Mucosa of descending colon (tissue), 3 donors: ENCODE results near the gene DYRK1B. TPM values are rescaled to one million over a fixed set of nuclear protein-coding genes. Genes with fewer than 3 reads are reported as not detected.

Experiments
- ATAC-seq: fragments of 200-7000 bp; cut with Tn5 transposase; one replicate; pipeline ENCODE4 v1.9.1; 2020; ENCODE audit warnings: mild to moderate bottlenecking, moderate library complexity
- DNase-seq, 3 donors: peaks; one replicate each; pipeline ENCODE4 v3.0.0-alpha.2; 2020
- H3K36me3 ChIP-seq: fragments of 200-600 bp; one replicate; pipeline ENCODE4 v1.8.0; 2021; ENCODE audit warnings: low read depth, mild to moderate bottlenecking
- H3K4me1 ChIP-seq: fragments of 200-600 bp; one replicate; pipeline ENCODE4 v1.8.0; 2021; ENCODE audit warnings: low read depth, mild to moderate bottlenecking
- H3K4me3 ChIP-seq: fragments of 200-600 bp; one replicate; pipeline ENCODE4 v1.8.0; 2021; ENCODE audit warnings: mild to moderate bottlenecking
- H3K9me3 ChIP-seq: fragments of 200-600 bp; one replicate; pipeline ENCODE4 v1.8.0; 2021; ENCODE audit warnings: mild to moderate bottlenecking
- intact Hi-C, 2 donors: fragments of 100-400 bp; cut with DNase I in 1 of 2; cut with micrococcal nuclease in 1 of 2; formaldehyde crosslinking; loops; one replicate each; pipeline versions ENCODE4 v1.11.0 to v1.11.1; 2022; cut with DNase I, micrococcal nuclease
- total RNA-seq, 3 donors: library from RNA; stranded (reverse); fragmentation: NEBNext Ultra II Directional in 2 of 3; extraction: Animal tissue kit (Norgen Biotek cat#: 25700) in 2 of 3; gene quantifications; one replicate each; pipeline versions ENCODE4 v1.2.1 to v1.2.4, GENCODE V29; 2021 to 2023
- TF ChIP-seq, protein P1 (sequence below): fragments of 200-600 bp; IDR thresholded peaks from one replicate; pipeline ENCODE4 v1.8.0; 2022; ENCODE audit warnings: antibody characterized with exemption, mild to moderate bottlenecking
- donor health status: DM: no; HTN: no; CAD: no; lungs with moderate emphysema.
- donor health status: DM: no; HTN: no; CAD: no.
- donor health status: DM: no; HTN: yes; CAD: no.

Gene DYRK1B
- total RNA-seq, 3 donors from 2014 or later: 14.5 to 27.2 (median 23.7) TPM

- H3K36me3 ChIP-seq: no peaks in the 10 kb centered on the region
- ATAC-seq (no peak), DNase-seq (no peak)
- H3K4me1 ChIP-seq: peaks cover 12% of the 10 kb centered on the region
- no peaks in the 10 kb centered on the region for H3K9me3 ChIP-seq
- TF ChIP-seq, protein P1, sequence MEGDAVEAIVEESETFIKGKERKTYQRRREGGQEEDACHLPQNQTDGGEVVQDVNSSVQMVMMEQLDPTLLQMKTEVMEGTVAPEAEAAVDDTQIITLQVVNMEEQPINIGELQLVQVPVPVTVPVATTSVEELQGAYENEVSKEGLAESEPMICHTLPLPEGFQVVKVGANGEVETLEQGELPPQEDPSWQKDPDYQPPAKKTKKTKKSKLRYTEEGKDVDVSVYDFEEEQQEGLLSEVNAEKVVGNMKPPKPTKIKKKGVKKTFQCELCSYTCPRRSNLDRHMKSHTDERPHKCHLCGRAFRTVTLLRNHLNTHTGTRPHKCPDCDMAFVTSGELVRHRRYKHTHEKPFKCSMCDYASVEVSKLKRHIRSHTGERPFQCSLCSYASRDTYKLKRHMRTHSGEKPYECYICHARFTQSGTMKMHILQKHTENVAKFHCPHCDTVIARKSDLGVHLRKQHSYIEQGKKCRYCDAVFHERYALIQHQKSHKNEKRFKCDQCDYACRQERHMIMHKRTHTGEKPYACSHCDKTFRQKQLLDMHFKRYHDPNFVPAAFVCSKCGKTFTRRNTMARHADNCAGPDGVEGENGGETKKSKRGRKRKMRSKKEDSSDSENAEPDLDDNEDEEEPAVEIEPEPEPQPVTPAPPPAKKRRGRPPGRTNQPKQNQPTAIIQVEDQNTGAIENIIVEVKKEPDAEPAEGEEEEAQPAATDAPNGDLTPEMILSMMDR: no peak
- no peak overlapping the region for H3K4me3 ChIP-seq
- intact Hi-C loops: no loop called here
These were observed 13.3 kb downstream of the DYRK1B start for GRCh38 chr19:39820696-39821095.

- DNase-seq: no peak
- ATAC-seq: no peak
- Histone ChIP-seq H3K4me3 (no peak overlapping the region), H3K36me3 (no peaks in the 10 kb centered on the region), H3K9me3 (no peaks in the 10 kb centered on the region), H3K4me1 (peaks cover 7% of the 10 kb centered on the region)
- intact Hi-C loops: no loop called here
- TF ChIP-seq, protein P1: no peak
These were observed 14.2 kb downstream of the DYRK1B start for GRCh38 chr19:39819786-39820185.

- ATAC-seq (no peak), DNase-seq (no peak)
- TF ChIP-seq, protein P1: no peak
- Histone ChIP-seq H3K4me1 (peaks cover 1% of the 10 kb centered on the region), H3K36me3 (no peaks in the 10 kb centered on the region), H3K9me3 (no peaks in the 10 kb centered on the region), H3K4me3 (no peak overlapping the region)
- intact Hi-C loops: no loop called here
These were observed 15.3 kb downstream of the DYRK1B start for GRCh38 chr19:39818626-39819097.

GRCh38 chr19:39817888-39818561, 15.9 kb downstream of the DYRK1B start:
- no peaks in the 10 kb centered on the region for H3K9me3 ChIP-seq
- no peaks in the 10 kb centered on the region for H3K4me1 ChIP-seq
- H3K36me3 ChIP-seq: no peaks in the 10 kb centered on the region
- H3K4me3 ChIP-seq: no peak overlapping the region
- TF ChIP-seq, protein P1: no peak
- DNase-seq: no peak
- intact Hi-C loops: no loop called here
- ATAC-seq: no peak

GRCh38 chr19:39816287-39817048, 17.5 kb downstream of the DYRK1B start:
- Histone ChIP-seq H3K4me3 (no peak overlapping the region), H3K4me1 (no peaks in the 10 kb centered on the region), H3K9me3 (no peaks in the 10 kb centered on the region), H3K36me3 (no peaks in the 10 kb centered on the region)
- ATAC-seq (no peak), DNase-seq (no peak)
- intact Hi-C loops: no loop called here
- TF ChIP-seq, protein P1: no peak
